ENCODE data around the gene KLHDC4.

DNA sequence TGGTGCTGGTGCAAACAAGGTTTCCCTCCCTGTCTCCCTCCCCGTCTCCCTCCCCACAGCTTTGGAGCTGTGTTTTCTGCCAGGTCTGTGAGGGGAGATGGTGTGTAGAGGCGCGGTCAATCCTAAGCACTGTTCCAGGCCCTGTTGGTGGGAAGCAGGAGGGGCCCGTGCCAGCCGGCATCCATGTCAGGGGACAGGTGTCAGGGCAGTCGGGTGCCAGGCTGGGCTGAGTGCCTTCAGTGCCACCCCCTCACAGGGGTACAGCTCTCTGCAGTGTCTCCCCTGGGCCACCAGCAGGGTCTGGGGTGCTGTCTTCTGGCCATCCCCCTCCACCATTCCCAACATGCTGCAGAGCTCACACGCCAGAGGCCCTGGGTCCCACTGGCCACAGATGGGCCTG lies 73.6 kb downstream of the KLHDC4 start:
- TF ChIP-seq, protein P1, sequence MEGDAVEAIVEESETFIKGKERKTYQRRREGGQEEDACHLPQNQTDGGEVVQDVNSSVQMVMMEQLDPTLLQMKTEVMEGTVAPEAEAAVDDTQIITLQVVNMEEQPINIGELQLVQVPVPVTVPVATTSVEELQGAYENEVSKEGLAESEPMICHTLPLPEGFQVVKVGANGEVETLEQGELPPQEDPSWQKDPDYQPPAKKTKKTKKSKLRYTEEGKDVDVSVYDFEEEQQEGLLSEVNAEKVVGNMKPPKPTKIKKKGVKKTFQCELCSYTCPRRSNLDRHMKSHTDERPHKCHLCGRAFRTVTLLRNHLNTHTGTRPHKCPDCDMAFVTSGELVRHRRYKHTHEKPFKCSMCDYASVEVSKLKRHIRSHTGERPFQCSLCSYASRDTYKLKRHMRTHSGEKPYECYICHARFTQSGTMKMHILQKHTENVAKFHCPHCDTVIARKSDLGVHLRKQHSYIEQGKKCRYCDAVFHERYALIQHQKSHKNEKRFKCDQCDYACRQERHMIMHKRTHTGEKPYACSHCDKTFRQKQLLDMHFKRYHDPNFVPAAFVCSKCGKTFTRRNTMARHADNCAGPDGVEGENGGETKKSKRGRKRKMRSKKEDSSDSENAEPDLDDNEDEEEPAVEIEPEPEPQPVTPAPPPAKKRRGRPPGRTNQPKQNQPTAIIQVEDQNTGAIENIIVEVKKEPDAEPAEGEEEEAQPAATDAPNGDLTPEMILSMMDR (IDR thresholded peaks at IDR 0.05; ENCODE audit: poor library complexity) = no peak
- TF ChIP-seq EZH2 (IDR thresholded peaks at IDR 0.05; ENCODE audit: borderline replicate concordance) = no peak
- TF ChIP-seq EZH2phosphoT487 (IDR thresholded peaks at IDR 0.05; ENCODE audit: low read depth, severe bottlenecking, unreplicated experiment) = no peak

Data from hepatocyte (in vitro differentiated cells).